ENCODE measurements around the gene MGAT5. TPM values are rescaled to one million over a fixed set of nuclear protein-coding genes. Genes with fewer than 3 reads are reported as not detected.

Gene MGAT5
- total RNA-seq, 1 experiment from 2014 or later = 25.4 TPM

GRCh38 chr2:134393075-134393461 lies 139.2 kb downstream of the MGAT5 start:
- H3K4me3 ChIP-seq (ENCODE audit: insufficient read depth, low read depth, low read length) = no peak overlapping the region
- DNase-seq = no peak
- H3K27me3 ChIP-seq (ENCODE audit: control insufficient read depth, insufficient read depth, low read length) = no peaks in the 10 kb centered on the region

GRCh38 chr2:134395779-134396178 lies 141.9 kb downstream of the MGAT5 start:
- Histone ChIP-seq H3K27me3 (ENCODE audit: control insufficient read depth, insufficient read depth, low read length) (no peaks in the 10 kb centered on the region), H3K4me3 (ENCODE audit: insufficient read depth, low read depth, low read length) (no peak overlapping the region), H3K36me3 (replicated peaks; ENCODE audit: control insufficient read depth, insufficient read depth, low read length) (no peaks in the 10 kb centered on the region)
- DNase-seq = no peak

More at GRCh38 chr2:134393075-134393461, 139.2 kb downstream of the MGAT5 start:
- no peaks in the 10 kb centered on the region for H3K36me3 ChIP-seq (replicated peaks; ENCODE audit: control insufficient read depth, insufficient read depth, low read length)

- H3K36me3 ChIP-seq (replicated peaks; ENCODE audit: control insufficient read depth, insufficient read depth, low read length) = no peaks in the 10 kb centered on the region
- no peaks in the 10 kb centered on the region for H3K27me3 ChIP-seq (ENCODE audit: control insufficient read depth, insufficient read depth, low read length)
- no peak overlapping the region for H3K4me3 ChIP-seq (ENCODE audit: insufficient read depth, low read depth, low read length)
- no peak for DNase-seq
Measured at GRCh38 chr2:134396493-134396892, 142.6 kb downstream of the MGAT5 start.

- no peak for DNase-seq
- no peaks in the 10 kb centered on the region for H3K36me3 ChIP-seq (replicated peaks; ENCODE audit: control insufficient read depth, insufficient read depth, low read length)
- H3K27me3 ChIP-seq (ENCODE audit: control insufficient read depth, insufficient read depth, low read length) = no peaks in the 10 kb centered on the region
- H3K4me3 ChIP-seq (ENCODE audit: insufficient read depth, low read depth, low read length) = no peak overlapping the region
Measured at GRCh38 chr2:134397146-134397896, 143.4 kb downstream of the MGAT5 start.

- DNase-seq = no peak
- H3K27me3 ChIP-seq (ENCODE audit: control insufficient read depth, insufficient read depth, low read length) = no peaks in the 10 kb centered on the region
- no peaks in the 10 kb centered on the region for H3K36me3 ChIP-seq (replicated peaks; ENCODE audit: control insufficient read depth, insufficient read depth, low read length)
- H3K4me3 ChIP-seq (ENCODE audit: insufficient read depth, low read depth, low read length) = no peak overlapping the region
Measured at GRCh38 chr2:134398300-134398699, 144.4 kb downstream of the MGAT5 start.

- Histone ChIP-seq H3K36me3 (replicated peaks; ENCODE audit: control insufficient read depth, insufficient read depth, low read length) (no peaks in the 10 kb centered on the region), H3K4me3 (ENCODE audit: insufficient read depth, low read depth, low read length) (no peak overlapping the region), H3K27me3 (ENCODE audit: control insufficient read depth, insufficient read depth, low read length) (no peaks in the 10 kb centered on the region)
- DNase-seq = no peak
Measured at GRCh38 chr2:134399096-134399495, 145.2 kb downstream of the MGAT5 start.

GRCh38 chr2:134401081-134401497 lies 147.2 kb downstream of the MGAT5 start:
- DNase-seq = no peak
- Histone ChIP-seq H3K27me3 (ENCODE audit: control insufficient read depth, insufficient read depth, low read length) (no peaks in the 10 kb centered on the region), H3K4me3 (ENCODE audit: insufficient read depth, low read depth, low read length) (no peak overlapping the region), H3K36me3 (replicated peaks; ENCODE audit: control insufficient read depth, insufficient read depth, low read length) (no peaks in the 10 kb centered on the region)

- Histone ChIP-seq H3K27me3 (ENCODE audit: control insufficient read depth, insufficient read depth, low read length) (no peaks in the 10 kb centered on the region), H3K36me3 (replicated peaks; ENCODE audit: control insufficient read depth, insufficient read depth, low read length) (no peaks in the 10 kb centered on the region), H3K4me3 (ENCODE audit: insufficient read depth, low read depth, low read length) (no peak overlapping the region)
- DNase-seq = no peak
Measured at GRCh38 chr2:134401789-134402188, 147.9 kb downstream of the MGAT5 start.

GRCh38 chr2:134402410-134402809 lies 148.5 kb downstream of the MGAT5 start:
- Histone ChIP-seq H3K4me3 (ENCODE audit: insufficient read depth, low read depth, low read length) (no peak overlapping the region), H3K36me3 (replicated peaks; ENCODE audit: control insufficient read depth, insufficient read depth, low read length) (no peaks in the 10 kb centered on the region), H3K27me3 (ENCODE audit: control insufficient read depth, insufficient read depth, low read length) (no peaks in the 10 kb centered on the region)
- DNase-seq = no peak

- no peak for DNase-seq
- Histone ChIP-seq H3K4me3 (ENCODE audit: insufficient read depth, low read depth, low read length) (no peak overlapping the region), H3K36me3 (replicated peaks; ENCODE audit: control insufficient read depth, insufficient read depth, low read length) (no peaks in the 10 kb centered on the region), H3K27me3 (ENCODE audit: control insufficient read depth, insufficient read depth, low read length) (no peaks in the 10 kb centered on the region)
Measured at GRCh38 chr2:134405611-134406081, 151.8 kb downstream of the MGAT5 start.

- Histone ChIP-seq H3K27me3 (ENCODE audit: control insufficient read depth, insufficient read depth, low read length) (no peaks in the 10 kb centered on the region), H3K4me3 (ENCODE audit: insufficient read depth, low read depth, low read length) (no peak overlapping the region), H3K36me3 (replicated peaks; ENCODE audit: control insufficient read depth, insufficient read depth, low read length) (no peaks in the 10 kb centered on the region)
- no peak for DNase-seq
Measured at GRCh38 chr2:134406311-134406710, 152.4 kb downstream of the MGAT5 start.

- Histone ChIP-seq H3K4me3 (ENCODE audit: insufficient read depth, low read depth, low read length) (no peak overlapping the region), H3K27me3 (ENCODE audit: control insufficient read depth, insufficient read depth, low read length) (no peaks in the 10 kb centered on the region), H3K36me3 (replicated peaks; ENCODE audit: control insufficient read depth, insufficient read depth, low read length) (no peaks in the 10 kb centered on the region)
- no peak for DNase-seq
Measured at GRCh38 chr2:134406736-134407135, 152.9 kb downstream of the MGAT5 start.

- no peak for DNase-seq
- H3K27me3 ChIP-seq (ENCODE audit: control insufficient read depth, insufficient read depth, low read length) = no peaks in the 10 kb centered on the region
- no peaks in the 10 kb centered on the region for H3K36me3 ChIP-seq (replicated peaks; ENCODE audit: control insufficient read depth, insufficient read depth, low read length)
- H3K4me3 ChIP-seq (ENCODE audit: insufficient read depth, low read depth, low read length) = no peak overlapping the region
Measured at GRCh38 chr2:134407154-134407890, 153.4 kb downstream of the MGAT5 start.

- no peaks in the 10 kb centered on the region for H3K36me3 ChIP-seq (replicated peaks; ENCODE audit: control insufficient read depth, insufficient read depth, low read length)
- H3K27me3 ChIP-seq (ENCODE audit: control insufficient read depth, insufficient read depth, low read length) = no peaks in the 10 kb centered on the region
- DNase-seq = no peak
- no peak overlapping the region for H3K4me3 ChIP-seq (ENCODE audit: insufficient read depth, low read depth, low read length)
Measured at GRCh38 chr2:134408386-134408785, 154.5 kb downstream of the MGAT5 start.

- no peaks in the 10 kb centered on the region for H3K27me3 ChIP-seq (ENCODE audit: control insufficient read depth, insufficient read depth, low read length)
- no peak for DNase-seq
- H3K36me3 ChIP-seq (replicated peaks; ENCODE audit: control insufficient read depth, insufficient read depth, low read length) = no peaks in the 10 kb centered on the region
- no peak overlapping the region for H3K4me3 ChIP-seq (ENCODE audit: insufficient read depth, low read depth, low read length)
Measured at GRCh38 chr2:134408791-134409190, 154.9 kb downstream of the MGAT5 start.

All from H7 (cell line).